Stimulated activated CD8-positive, alpha-beta memory T cell treated with anti-CD3 and anti-CD28 coated beads, Interleukin-15, amount 100 ng/mL, for 48 hours (primary cell): Measurements from ENCODE around the gene ARHGAP10.

Source experiments
- DNase-seq, 2 donors: peaks; one replicate each; pipeline ENCODE4 v3.0.0-alpha.2; 2020; ENCODE audit warnings: low read depth in 2 of 2

The ARHGAP10 gene

DNA sequence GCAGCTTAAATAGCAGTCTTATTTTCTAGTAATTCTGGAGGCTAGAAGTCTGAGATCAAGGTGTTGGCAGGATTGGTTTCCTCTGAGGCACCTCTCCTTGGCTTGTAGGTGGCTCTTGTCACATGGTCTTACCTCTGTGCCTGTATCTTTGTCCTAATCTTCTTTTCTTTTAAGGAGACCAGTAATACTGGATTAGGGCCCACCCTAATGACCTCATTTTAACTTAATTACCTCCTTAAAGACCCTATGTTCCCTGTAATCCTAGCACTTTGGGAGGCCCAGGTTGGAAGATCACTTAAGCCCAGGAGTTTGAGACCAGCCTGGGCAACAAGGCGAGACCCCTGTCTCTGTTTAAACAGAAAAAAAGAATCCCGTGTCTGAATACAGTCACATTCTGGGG lies 38.9 kb downstream of the ARHGAP10 start:
- DNase-seq: no peak

DNA sequence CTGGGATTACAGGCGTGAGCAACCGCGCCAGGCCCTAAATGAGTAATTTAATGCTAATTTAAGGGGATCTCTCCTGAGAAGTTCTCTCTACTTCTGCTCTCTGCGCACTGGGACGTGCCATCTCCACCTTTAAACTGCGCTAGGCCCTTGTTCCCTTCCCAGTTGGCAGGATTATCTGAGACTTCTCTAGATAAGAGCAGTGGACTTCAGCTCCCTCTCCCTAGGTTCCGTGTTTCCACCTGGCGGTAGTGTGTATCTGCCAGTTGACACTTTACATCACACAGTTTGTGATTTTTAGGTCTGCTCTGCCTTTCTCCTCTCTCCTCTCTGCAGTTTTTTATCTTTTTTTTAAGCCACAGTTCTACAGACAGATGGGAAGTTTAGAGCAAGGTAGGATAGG lies 40.2 kb downstream of the ARHGAP10 start:
- DNase-seq: no peak

DNA sequence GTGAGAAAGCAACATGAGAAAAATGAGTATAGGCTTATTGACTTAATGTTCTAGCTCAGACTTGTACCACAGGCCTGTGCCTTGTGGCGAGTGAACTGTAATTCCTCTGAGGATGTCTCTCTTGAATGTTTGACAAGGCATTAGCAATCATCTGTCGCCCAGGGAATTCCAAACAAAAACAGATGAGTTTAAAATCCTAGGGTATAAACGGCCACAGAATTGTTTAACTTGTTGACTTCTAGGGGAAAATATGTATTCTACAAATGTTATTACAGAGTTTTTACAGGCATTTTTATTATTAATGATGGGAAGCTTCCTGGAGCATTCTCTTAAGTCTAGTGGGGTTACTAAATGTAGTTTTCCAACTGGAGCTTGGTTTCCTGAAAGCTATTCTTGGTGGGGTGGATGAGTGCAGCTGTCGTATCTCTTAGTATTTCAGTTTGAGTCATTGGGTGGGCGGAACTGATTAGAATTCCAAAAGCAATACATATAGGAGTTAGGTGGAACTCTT lies 40.6 kb downstream of the ARHGAP10 start:
- DNase-seq: no peak

DNA sequence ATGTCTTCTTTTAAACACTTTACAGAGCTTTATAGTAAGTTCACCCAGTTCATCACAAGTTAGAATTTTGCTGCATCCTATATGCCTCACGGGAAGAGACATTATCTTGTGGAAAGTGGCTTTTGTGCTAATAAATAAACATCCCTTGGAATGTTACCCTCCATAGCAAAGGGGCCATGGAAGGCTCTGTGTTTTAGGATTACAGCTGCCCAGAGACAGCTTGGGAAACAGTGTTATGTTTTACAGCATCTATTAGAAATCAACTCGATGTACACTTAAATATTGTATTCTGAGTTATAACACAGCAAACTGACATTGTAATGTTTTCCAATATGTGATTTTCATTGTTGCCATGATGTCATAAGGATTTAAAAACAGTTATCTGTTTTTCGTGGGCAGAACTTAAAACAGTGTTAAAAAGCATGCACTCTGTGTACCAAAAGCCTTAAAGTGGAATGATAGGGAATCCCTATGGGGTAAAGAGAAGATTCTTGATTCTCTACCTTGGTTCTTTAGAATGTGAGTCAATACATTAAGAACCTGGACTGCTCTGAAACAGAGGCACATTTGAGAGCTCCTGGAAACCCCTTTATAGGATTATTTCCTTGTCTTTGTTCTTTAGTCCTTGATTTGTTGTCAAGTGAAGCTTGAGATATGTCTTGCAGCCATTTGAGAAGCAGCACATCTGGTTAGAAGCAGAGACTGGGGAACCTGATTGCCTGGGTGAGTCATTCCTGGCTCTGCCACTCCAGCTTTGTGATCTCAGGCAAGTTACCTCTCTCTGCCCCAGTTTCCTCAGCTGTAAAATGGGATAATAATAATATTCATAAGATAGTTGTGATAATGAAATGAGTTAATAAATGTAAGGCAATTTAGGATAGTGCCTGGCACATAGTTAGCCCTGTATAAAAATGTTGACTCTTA lies 41.6 kb downstream of the ARHGAP10 start:
- no peak for DNase-seq

DNA sequence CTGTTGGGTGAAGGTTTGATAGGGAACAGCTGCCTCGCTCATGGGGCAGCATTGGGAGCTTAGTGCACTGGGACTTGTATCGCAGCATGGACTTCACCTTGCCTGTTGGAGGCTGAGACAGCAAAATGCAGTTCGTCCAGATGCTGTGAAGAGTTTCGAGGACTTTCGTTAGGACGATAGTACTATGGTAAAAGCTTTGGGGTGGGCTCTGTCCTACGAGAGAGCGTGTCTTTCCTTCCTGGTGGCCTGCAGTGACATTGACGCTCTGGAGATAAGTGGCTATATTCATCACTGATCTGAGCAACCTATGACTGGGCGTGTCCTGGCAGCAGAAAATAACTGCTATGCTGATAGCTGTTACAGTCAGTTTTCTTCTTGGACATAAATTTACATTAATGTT lies 44.8 kb downstream of the ARHGAP10 start:
- no peak for DNase-seq

DNA sequence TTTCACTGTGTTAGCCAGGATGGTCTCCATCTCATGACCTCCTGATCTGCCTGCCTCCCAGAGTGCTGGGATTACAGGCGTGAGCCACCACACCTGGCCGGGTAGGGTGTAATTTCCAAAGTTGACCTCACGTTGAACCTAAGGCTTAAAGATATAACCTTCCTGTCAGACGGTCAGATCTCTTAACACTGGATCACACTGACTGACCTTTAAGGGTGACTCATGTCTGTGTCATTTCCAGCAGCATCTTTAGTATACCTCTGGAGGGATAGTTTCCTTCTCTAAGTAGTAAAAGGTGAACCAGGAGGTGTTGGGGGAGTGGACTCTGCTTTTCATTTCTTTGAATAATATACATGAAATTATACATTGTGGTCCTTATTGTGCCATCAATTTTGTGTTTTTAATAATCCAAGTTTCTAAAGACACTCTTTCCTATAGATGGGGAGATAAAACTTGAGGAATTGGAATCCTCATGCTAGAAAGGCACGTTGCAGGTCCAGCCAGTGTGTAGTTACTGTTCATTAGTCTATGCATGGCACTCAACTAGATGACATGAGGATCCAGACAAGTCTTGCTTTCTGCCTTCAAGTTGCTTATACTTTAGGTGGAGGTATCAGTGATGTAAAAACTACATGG lies 45.7 kb downstream of the ARHGAP10 start:
- no peak for DNase-seq

DNA sequence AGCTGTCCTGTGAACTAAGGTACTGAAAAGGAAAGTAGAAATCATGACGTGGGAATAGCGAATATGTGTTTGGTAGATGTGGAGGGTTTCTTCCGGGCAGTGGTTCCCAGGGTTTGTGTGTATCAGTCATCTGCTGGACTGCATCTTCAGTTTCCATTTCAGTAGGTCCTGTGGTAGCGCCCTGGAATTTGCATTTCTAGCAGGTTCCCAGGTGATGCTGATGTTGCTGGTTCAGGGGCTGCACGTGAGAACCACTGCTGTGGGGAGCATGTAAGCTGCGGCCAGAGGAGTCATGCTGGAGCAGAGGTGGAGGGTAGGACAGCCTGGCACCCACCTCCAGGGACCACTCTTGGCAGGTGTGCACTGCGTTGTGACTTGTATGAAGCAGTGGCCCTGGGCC lies 47.1 kb downstream of the ARHGAP10 start:
- DNase-seq: no peak

DNA sequence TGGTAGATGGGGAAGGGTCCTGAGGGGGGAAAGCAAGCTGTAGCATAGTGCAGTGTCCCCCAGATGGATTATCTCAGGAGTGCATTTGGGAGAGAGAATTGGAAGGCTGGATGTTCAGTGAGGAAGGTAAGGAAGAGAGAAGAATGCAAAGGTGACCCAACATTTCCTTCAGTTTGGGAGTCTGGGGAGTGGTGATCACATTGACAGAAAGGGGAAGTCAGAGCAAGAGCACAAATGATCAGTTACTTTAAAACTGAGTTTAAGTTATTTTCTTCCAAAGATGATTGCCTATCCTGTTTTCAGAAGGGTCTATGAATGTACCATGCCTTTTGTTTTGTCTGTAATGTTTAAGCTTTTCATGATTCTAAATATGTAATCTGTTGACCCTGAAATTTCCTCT lies 47.6 kb downstream of the ARHGAP10 start:
- DNase-seq: no peak

DNA sequence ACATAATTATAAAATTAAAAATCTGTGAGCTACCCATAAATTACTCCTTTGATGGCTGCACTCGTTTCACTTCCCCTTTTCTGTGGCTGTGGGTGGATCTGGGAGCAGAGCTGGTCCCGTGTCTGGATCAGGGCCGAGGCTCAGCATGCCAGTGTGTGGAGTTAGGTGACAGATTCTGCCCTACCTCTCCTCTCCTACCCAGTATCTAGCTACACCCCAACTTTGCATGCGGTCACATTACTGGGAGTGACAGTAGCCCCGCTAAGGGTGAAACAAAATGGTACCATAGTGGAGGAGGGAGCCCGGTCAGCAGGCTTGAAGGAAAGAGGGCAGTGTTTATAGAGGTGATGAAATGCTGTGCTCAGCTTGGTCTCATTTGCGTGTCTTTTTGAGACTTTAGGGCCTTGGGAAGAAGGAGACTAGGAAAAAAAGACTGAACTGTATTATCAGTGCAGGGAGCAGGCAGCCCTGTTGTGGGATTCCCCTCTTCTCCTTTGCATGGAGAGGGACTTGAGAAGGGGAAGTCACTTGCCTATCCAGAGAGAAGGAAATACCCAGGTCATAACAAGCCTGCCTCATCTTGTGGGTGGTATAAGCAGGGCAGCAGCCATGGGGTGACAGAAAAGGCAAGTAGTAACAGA lies 48.4 kb downstream of the ARHGAP10 start:
- DNase-seq: no peak

DNA sequence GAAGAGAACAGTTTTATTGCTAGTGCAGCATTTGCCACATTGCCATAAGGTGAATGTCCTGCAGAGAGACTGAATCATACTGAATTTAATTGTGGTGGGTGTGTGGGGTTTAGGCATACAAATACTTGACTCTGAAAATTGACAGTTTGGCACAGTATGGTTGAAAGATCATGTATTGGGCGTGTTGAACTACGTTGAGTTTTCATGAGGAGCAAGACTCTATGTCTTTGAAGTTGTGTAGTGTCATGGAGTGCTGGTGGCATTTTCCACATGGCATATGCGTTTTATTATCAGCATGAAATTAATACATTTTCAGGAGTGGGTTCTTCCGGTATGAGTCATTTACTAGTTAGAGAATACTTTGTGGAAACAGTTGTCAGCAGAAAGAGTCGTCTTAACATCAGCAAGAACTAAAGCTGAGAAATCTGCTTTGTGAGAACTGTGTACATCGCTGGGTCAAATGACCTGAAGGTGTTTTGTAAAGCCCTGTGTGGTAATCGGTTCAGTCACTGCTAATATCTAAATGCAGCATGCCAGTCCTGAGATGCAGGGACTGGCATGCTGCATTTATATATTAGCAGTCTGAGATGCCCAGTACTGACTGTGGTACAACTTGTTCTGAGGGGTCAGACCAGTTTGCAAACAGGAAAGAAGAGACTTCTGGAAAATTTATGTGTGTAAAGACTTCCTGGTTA lies 50.3 kb downstream of the ARHGAP10 start:
- DNase-seq: no peak

DNA sequence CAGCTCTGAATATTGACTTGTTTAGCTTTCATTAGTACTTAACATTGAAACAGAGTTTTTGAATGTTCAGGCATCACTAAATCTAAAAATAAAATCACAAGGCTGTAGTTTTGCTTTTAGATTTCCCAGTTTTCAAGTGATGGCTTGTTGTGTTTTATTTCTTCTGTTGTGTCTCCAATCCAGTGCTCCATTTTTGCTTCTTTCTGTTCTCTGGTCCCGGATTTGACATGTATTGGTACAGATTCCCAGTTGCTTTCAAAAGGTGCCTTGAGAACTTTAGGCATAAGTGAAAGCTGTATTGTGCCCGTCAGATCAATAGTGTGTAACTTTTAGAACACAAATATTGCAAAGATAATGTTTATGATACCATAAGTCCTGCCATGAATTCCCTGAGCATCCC lies 53.2 kb downstream of the ARHGAP10 start:
- DNase-seq: no peak

DNA sequence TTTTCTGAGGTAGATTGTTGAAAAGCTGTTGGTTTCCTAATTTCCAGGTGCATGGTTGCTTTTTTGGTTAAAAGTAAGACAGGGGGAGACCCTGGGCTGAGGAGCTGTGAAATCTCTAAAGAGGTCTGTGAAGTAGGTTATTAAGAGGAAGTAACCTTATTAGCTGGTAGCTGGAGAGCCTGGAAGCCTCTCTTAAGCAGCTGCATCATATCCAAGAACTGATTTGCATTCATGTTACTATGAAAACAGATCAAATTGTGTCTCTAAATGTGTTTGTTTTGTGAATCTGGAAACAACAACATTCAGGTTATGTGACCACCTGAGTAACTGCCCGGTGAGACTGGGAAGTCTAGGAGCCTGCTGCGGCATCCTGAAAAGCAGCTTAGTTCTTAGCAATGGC lies 54.1 kb downstream of the ARHGAP10 start:
- no peak for DNase-seq

DNA sequence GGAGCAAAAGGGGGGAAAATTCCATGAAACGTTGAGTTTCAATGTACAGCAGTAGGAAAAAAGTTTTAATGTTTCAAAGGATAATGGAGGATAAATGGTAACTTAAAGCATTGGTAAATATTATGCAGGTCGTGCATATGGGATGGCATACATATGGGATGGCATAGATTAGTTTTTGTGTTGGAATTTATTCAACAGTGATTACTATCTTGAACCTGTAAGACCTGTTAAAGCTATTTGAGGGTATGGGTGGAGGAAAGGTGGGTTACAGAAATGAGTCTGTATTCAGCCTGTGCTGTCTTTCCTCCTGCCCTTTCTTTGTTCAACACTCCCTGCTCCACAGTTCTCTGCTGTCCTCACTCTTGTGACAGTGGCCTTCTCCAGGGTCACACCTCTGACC lies 54.6 kb downstream of the ARHGAP10 start:
- no peak for DNase-seq

DNA sequence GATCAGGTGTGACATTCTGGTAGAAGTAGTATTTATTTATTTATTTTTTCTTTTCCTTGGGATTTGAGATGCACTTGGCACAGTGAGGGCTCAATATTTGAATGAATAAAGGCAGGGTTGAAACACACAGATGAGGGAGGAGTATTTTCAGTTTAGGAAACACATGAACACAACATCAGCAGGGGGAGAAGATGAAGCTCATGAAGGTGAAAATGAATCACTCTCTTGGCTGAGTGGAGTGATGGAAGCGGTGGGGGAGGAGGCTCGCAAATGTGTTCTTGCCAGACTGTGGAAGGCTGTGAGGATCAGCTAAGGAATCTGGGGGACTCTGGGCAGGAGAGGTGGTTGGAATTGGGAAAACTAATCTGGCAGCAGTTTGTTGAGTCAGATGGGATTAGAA lies 55.3 kb downstream of the ARHGAP10 start:
- DNase-seq: no peak

DNA sequence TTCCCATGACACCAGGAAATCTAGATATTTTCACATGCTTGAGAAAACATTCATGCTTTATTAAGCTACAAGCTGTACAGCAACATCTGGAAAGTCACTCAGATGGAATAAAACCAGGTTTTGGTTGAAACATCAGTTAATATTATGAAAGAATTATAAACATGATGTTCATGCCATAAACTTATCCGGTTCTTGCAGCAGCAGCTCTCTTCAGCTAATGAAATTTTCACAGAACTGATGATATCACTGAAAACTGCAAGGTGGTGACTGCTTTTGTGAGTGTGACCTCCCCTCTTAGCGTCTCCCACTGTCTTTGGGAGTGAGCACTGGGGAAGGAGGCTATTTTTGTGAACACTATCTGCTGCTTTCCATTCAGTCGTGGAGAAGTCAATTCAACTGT lies 56.9 kb downstream of the ARHGAP10 start:
- no peak for DNase-seq

DNA sequence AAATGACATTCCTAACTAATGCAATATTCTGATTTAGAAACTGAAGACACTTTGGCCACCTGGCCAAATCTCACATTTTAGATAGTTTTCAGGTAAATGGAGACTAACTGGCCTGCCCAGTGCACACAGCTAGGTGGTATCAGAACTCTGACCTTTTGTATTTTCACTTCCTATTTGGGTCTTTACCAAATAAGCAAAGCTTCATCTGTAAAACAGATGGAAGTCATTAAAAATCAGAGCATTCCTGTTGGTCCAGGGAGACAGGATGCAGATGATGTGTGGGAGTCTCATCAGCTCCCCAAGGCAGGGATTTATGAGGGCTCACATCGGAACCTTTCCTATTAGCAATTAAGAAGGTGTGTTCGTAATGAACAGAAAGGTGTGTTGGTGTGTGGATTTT lies 57.7 kb downstream of the ARHGAP10 start:
- DNase-seq: no peak

DNA sequence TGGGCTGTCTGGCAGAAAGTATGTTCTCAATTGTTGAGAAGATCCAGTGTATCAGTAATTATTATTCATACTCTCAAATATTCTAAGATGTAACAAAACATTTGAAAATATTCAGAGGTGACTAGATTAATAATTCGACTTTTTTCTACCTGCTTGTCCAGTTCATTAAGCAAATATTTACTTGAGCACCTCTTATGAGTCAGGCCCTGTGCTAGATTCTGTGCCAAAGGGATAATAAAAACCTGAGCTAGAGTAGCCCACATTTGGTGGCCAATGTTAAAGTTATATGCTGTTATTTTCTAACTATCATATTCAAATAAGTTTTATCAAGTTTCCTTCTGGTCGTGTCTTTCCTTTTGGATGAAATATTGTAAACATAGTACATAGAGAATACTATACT lies 58.5 kb downstream of the ARHGAP10 start:
- no peak for DNase-seq

DNA sequence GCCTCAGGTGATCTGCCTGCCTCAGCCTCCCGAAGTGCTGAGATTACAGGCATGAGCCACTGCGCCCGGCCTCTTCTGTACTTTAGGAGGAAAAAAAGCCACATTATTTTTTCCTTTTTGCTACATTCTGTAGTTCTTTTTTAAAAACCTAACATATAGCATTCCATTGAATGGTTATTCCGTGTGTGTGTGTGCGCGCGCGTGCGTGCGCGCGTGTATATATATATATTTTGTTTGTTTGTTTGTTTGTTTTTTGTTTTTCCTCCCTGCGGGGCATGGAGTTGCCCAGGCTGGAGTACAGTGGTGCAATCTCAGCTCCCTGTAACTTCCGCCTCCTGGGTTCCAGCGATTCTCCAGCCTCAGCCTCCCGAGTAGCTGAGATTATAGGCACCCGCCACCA lies 59.5 kb downstream of the ARHGAP10 start:
- no peak for DNase-seq

DNA sequence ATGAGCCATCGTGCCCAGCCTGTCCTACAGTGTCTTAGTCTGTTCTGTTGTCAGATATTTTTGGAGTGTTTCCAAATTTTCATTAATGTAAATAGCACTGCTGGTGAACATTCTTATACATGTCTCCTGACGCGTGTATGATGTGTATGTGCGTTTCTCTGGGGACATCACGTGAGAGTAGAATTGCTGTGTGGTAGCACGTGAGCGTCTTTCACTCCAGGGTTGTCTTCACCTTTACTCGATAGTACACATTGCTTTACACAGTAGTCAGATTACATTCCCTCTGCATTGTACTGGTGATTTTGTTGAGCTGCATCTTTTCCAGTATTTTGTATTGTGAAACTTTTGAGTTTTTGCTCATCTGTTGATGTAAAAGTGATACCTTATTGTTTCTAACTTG lies 60.0 kb downstream of the ARHGAP10 start:
- no peak for DNase-seq

DNA sequence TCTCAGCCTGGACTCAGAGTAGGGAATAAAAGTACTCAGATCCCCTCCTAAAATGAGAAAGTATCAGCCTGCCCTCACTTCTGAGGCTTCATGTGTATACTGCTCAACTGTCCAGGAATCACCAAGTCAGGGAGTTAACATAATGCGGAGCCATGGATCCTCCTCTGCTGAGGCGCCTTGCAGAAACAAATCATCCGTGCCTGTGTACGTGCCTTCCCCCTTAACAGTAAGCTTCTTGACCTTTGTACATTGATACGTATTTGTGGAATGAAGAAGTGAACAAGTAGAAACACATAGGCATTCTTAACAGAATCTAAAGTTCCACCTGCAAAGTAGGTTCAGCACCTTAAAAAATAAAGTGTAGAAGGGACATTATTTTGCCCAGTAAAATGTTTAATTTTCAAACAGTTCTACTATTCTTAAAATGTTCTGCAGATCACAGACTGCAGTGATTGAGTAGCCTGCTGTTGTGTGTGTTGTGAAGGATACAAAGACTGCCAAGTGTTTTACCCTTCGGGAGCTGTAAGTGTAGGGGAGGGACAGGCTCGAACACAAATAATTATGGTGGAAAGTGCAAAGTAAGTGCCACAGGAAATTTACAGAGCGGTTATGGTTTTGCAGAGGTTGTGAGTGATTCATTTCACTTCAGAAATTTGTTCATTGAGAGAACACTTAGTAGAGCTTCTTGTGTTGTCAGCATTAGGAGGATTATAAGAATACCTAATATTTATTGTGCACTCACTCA lies 61.9 kb downstream of the ARHGAP10 start:
- no peak for DNase-seq

DNA sequence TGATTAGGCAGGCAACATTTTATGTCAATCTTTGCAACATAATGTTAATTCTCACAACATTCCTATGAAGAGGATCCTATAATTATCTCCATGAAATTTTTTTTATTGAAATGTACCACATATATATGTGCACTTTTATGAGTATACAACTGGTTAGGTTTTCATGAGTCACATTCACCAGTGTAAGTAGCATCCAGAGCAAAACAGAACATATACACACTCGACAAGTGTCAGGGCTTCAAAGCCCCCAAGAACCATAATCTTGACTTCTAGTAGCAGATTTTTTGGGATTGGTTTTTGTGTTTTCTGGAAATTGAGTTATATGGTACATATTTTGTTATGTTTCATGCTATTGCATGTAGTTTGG lies 62.4 kb downstream of the ARHGAP10 start:
- DNase-seq: no peak
